HG03196 (cell line): Measurements from ENCODE around the gene CTAG1B.
"Not testable (repeated sequence)": the region's sequence is repeated elsewhere in the genome, so short reads cannot be mapped to it uniquely, and the experiment has no call there.

Source experiments
- ATAC-seq: cut with Tn5 transposase; IDR thresholded peaks from one replicate; pipeline ENCODE4 v1.9.1; 2021; ENCODE audit not compliant: unreplicated experiment

Gene CTAG1B

GRCh38 chrX:154590415-154590814 lies 28.7 kb downstream of the CTAG1B start:
- not testable (repeated sequence) for ATAC-seq

GRCh38 chrX:154584585-154585183 lies 34.4 kb downstream of the CTAG1B start, which contains the start of gene CTAG1A:
TSS of gene CTAG1A (plus strand) at chrX:154585133. CDS start at chrX:154585207, 74 bp downstream.
- ATAC-seq, result not testable (repeated sequence)

- not testable (repeated sequence) for ATAC-seq
Measured at GRCh38 chrX:154582994-154583393, 36.1 kb downstream of the CTAG1B start.

- ATAC-seq, result not testable (repeated sequence)
Measured at GRCh38 chrX:154575076-154575475, 44.0 kb downstream of the CTAG1B start.

- not testable (repeated sequence) for ATAC-seq
Measured at GRCh38 chrX:154573061-154573460, 46.0 kb downstream of the CTAG1B start.

GRCh38 chrX:154570361-154570760 lies 48.7 kb downstream of the CTAG1B start:
- ATAC-seq, result not testable (repeated sequence)
